Measurements from ENCODE around the gene TRIM10. TPM values are rescaled to one million over a fixed set of nuclear protein-coding genes. Genes with fewer than 3 reads are reported as not detected.

The TRIM10 gene, protein sequence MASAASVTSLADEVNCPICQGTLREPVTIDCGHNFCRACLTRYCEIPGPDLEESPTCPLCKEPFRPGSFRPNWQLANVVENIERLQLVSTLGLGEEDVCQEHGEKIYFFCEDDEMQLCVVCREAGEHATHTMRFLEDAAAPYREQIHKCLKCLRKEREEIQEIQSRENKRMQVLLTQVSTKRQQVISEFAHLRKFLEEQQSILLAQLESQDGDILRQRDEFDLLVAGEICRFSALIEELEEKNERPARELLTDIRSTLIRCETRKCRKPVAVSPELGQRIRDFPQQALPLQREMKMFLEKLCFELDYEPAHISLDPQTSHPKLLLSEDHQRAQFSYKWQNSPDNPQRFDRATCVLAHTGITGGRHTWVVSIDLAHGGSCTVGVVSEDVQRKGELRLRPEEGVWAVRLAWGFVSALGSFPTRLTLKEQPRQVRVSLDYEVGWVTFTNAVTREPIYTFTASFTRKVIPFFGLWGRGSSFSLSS
- 0.02 TPM in 1 of 5 replicates, not detected in the others for total RNA-seq (2022; extraction: Qiagen RNA extraction)

DNA sequence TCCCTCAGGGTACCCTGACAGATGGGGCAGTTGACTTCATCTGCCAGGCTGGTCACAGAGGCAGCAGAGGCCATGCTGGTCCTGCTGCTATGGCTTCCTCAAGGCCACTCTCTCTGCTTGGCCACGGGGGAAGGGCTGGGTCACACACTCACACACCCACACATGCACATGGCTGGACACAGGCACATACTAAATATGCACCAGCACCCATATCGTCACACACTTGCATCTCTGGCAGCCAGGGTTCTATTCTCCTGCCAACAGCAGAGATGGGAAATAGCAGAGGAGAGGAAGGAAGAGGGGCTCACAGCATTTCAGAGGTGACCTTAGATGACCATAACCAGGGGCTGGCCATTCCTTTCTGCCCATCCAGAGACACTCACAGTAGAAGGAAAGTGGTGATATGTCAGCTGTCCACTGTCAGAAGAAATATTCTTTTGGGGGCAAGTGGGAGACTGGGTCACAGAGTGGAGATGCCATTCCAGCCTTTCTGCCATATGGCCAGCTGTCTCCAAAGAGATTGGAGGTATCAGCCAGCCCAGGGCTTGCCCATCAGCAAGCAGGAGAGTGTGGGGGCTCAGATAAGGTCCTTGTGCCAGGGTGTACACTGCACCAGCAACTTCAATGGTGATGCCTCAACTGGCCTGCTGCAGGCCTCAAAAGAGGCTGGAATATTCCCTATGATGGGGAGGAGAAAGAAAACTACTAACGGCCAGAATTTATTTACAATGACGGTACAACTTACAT, at the start of gene TRIM10:
Gene TRIM10, minus strand, starts transcription at position 427 of the 747 bp plus-strand sequence. Its CDS starts 353 bp downstream, at position 74.

DNA sequence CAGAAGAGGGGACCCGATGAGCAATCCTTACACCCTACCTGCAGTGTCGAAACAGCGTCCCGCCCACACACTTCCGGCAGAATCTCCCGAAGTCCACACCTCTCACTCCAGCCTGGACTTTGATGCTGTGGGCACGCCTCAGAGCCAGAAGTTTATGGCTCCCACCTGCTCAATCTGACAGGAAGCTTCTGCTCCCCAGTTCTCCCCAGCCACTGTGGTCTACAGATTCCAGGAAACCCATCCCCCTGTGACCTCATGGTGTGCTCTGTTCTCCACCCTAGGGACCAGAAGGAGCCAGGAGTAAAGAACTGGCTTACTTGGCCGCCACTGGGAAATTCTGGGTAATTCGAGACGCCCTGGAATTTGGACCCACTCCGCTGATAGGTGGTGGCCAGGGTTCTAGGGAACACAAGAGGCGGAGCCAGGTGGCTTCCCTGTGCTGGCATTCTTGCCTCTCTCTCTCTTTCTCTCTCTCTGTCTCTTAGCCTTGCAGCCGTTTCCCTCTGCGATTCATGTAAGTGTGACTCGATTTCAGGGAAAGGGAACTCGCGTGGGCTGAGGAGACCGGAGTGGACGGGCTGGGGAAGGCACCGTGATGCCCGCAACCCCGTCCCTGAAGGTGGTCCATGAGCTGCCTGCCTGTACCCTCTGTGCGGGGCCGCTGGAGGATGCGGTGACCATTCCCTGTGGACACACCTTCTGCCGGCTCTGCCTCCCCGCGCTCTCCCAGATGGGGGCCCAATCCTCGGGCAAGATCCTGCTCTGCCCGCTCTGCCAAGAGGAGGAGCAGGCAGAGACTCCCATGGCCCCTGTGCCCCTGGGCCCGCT, 2.3 kb upstream of the TRIM10 start, which contains the start of gene TRIM15:
Gene TRIM15, plus strand, starts transcription at position 457 of the 828 bp plus-strand sequence. Its CDS starts 139 bp downstream, at position 596.

DNA sequence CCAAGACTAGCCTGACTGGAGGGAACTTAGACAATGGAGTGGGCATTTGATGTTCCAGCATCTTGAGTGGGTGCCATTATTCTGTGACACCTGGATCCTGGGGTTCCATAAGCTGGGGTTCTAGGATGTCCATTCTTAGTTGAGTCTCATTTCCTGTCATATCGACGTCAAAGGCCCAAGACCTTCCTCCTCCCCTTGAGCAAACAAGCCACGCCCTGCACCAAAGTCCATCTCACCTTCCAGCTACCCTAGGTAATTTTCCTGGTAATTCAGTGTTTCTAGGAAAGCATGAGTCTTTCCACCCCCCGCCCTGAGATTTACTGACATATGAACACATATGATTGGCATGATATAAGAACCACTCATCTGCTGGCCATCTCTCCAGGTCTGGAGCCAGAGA, 25.3 kb downstream of the TRIM10 start, which contains the start of gene TRIM40:
Gene TRIM40, plus strand, starts transcription at position 384 of the 400 bp plus-strand sequence. CDS start 897 bp downstream, outside the sequence.

DNA sequence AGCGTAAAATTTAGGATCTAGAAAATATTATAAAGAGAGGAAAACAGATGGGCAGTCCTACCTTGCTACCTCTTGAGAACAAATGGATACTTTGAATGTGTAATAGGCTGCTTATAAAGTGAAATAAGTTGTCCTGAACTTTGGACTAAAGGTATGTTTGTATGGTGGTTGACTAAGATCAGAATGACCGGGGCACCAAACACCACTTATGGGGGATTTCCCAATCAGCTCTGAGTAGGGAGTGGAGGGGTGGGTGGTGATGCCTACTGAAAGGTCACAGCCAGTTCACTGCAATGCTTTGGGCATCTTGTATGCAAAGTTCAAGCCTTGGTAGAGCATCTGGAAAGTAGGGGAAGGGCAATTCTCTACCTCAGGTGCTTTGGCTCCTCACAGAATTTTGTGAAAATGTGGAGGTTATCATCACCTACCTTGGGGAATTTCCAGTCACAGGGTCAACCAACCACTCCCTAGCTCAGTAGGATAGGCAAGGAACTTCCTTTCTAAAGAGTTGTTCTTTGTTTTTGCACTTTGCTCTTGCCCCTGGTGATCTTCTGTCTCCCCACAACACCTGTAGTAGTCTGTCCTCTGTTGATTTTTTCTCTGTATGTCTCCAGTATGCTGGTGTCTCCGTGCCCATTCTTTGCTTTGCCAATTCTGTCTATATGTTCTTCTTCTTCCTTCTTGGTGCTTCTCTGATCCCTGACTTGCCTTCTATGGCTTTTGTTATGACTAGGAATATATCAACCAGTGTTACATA, 47.8 kb downstream of the TRIM10 start, which contains the start of gene TRIM31:
Gene TRIM31, minus strand, starts transcription at position 88 of the 757 bp plus-strand sequence. CDS start 285 bp downstream, outside the sequence.

Other genes starting within 250 kb of the TRIM10 start
- gene HLA-A, start 218.7 kb downstream of the TRIM10 start, total RNA-seq (2022; extraction: Qiagen RNA extraction), result 118 to 157 TPM (median 147 TPM) in 5 replicates
- 28.6 to 35.6 TPM (median 34.6 TPM) in 5 replicates for gene POLR1H, start 99.9 kb downstream of the TRIM10 start, total RNA-seq (2022; extraction: Qiagen RNA extraction)
- 41.2 to 43.7 TPM (median 42.1 TPM) in 5 replicates for gene PPP1R11, start 94.0 kb downstream of the TRIM10 start, total RNA-seq (2022; extraction: Qiagen RNA extraction)
- gene RNF39, start 85.4 kb downstream of the TRIM10 start, total RNA-seq (2022; extraction: Qiagen RNA extraction), result 0.03 to 0.07 TPM (median 0.05 TPM) in 3 of 5 replicates, not detected in the others
- 1.0 to 1.8 TPM (median 1.3 TPM) in 5 replicates for gene TRIM31, start 48.1 kb downstream of the TRIM10 start, total RNA-seq (2022; extraction: Qiagen RNA extraction)
- gene TRIM40, start 25.1 kb downstream of the TRIM10 start, total RNA-seq (2022; extraction: Qiagen RNA extraction), result not detected in 5 replicates
- gene TRIM15, start 2.3 kb upstream of the TRIM10 start, total RNA-seq (2022; extraction: Qiagen RNA extraction), result 0.08 to 0.09 TPM in 2 of 5 replicates, not detected in the others
- gene TRIM26, start 52.2 kb upstream of the TRIM10 start, total RNA-seq (2022; extraction: Qiagen RNA extraction), result 24.1 to 27.1 TPM (median 25.8 TPM) in 5 replicates
- gene TRIM39, start 165.7 kb upstream of the TRIM10 start, total RNA-seq (2022; extraction: Qiagen RNA extraction), result 6.7 to 8.1 TPM (median 7.4 TPM) in 5 replicates
- 62.2 to 73.8 TPM (median 71.8 TPM) in 5 replicates for gene RPP21, start 183.9 kb upstream of the TRIM10 start, total RNA-seq (2022; extraction: Qiagen RNA extraction)

Measured in A549 treated with CORT108297 at 1 μM for 4 hours (cell line).